ENCODE data around the gene FGFR3.

The FGFR3 gene

DNA sequence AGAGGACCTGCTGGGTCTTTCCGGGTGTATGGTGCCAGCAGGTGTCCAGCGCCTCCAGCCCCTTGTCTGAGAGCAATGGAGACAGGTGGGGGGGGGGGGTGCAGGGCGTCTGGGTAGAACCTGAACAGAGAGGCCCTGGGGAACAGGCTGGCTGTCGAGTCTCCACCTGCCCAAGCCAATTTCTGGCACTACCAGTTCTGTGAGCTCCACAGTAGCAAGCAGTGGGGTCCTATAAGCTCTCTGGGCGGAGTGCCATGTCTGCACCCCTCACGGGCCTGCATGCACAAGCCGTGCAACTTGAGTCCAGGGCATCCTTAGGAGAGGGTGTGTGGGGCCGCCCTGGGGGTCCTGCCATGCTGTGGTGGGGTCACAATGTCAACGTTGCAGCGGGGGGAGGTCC is 10.1 kb upstream of the FGFR3 start:
- TF ChIP-seq, protein P1, sequence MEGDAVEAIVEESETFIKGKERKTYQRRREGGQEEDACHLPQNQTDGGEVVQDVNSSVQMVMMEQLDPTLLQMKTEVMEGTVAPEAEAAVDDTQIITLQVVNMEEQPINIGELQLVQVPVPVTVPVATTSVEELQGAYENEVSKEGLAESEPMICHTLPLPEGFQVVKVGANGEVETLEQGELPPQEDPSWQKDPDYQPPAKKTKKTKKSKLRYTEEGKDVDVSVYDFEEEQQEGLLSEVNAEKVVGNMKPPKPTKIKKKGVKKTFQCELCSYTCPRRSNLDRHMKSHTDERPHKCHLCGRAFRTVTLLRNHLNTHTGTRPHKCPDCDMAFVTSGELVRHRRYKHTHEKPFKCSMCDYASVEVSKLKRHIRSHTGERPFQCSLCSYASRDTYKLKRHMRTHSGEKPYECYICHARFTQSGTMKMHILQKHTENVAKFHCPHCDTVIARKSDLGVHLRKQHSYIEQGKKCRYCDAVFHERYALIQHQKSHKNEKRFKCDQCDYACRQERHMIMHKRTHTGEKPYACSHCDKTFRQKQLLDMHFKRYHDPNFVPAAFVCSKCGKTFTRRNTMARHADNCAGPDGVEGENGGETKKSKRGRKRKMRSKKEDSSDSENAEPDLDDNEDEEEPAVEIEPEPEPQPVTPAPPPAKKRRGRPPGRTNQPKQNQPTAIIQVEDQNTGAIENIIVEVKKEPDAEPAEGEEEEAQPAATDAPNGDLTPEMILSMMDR (IDR thresholded peaks at IDR 0.05; ENCODE audit: control insufficient read depth, extremely low read depth, insufficient read depth): no peak
- no peak overlapping the region for H3K4me3 ChIP-seq (ENCODE audit: low read depth, low read length)
- no peak for DNase-seq (ENCODE audit: low read depth)

DNA sequence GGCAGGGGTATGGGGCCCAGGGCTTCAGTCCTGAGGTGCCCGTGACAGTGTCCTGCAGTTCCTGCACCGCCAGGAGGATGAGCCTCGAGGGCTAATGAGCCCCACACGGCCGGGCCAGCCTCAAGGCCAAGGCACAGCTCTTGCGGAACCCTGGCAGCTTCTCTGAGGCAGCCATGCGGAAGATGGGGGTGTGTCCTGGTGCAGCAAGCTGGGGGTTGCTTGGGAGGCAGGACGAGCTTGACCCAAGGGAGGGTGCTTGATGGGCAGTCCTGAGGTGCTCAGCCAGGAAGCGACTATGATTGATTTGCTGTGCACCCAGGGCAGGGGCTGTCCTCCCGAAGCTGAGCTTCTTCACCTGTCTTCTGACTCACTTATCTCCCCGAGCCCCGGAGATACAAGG is 9.1 kb upstream of the FGFR3 start:
- no peak for DNase-seq (ENCODE audit: low read depth)
- TF ChIP-seq, protein P1 (IDR thresholded peaks at IDR 0.05; ENCODE audit: control insufficient read depth, extremely low read depth, insufficient read depth): no peak
- no peak overlapping the region for H3K4me3 ChIP-seq (ENCODE audit: low read depth, low read length)

DNA sequence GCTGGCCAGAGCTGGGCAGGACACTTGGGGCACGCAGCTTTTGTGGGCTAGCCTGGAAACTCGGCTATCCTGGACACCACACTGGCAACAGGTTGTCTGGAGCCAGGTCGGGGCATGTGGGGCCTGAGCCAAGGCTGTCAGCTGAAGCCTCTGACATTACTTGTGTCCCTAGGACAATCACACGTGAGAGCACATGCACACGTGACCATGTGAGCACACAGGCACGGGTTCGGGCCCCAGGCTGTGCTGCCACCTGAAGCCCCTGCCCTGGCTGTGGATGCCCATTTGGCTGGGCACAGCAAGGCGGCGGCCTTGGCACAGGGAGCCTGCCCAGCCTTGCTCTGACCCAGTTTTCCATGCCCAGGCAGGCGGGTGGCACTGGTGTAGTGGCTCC is 8.7 kb upstream of the FGFR3 start:
- DNase-seq (ENCODE audit: low read depth): no peak
- H3K4me3 ChIP-seq (ENCODE audit: low read depth, low read length): no peak overlapping the region
- TF ChIP-seq, protein P1 (IDR thresholded peaks at IDR 0.05; ENCODE audit: control insufficient read depth, extremely low read depth, insufficient read depth): no peak

DNA sequence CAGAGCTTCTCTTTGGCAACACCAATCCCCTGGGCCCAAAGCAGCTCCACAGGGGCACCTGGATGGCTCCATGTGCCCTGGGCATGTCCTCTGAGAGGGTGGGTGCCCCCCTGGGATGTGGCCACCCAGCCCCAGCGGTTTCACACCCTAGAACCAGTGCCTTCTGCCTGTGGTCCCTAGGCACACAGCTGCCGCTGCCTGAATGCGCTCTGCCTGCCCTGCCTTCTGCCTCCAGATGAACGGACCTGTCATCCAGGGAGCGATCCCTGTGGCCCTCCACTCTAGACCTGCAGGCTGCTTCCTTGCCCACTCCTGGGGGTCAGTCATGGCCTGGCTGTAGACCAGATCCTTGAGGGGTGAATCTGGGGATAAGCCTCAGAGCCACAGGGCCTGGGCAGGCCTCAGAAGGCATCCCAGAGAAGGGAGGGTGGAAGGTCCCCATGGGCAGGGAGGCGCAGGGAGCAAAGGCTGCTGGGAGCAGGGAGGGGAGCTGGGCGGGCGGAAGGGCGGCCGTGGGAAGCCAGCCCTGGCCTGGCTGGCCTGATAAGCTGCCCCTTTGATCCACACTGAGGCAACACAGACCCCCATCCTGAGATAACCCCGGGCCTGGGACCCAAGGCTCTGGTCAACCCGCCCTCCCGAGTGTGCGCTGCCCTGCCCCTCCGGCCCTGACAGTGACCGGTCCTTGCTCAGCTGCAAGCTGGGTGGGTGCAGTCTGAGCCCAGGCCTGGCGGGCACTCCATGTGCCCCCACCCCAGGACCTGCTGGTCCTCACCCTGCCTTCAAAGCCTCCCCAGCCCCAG is 8.1 kb upstream of the FGFR3 start:
- no peak for DNase-seq (ENCODE audit: low read depth)
- no peak overlapping the region for H3K4me3 ChIP-seq (ENCODE audit: low read depth, low read length)
- TF ChIP-seq, protein P1 (IDR thresholded peaks at IDR 0.05; ENCODE audit: control insufficient read depth, extremely low read depth, insufficient read depth): no peak

DNA sequence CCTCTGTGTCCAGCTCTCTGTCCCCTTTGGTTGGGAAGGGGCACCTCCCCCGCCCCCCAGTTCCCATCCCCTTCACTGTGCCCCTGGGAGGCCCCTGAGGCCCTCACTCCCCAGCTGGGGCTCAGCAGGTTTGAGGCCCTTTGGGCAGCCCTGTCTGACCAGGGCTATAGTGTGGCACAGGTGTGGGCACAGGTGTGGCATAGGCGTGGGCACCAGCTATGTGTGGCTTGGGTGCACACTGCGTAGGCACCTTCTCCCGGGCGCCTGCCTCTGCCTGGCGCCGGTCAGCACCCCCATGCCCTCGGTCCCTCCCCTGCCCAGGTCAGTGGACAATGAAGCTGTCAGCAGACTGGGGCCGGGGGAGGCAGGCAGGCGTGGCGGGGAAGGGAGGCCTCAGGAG is 7.5 kb upstream of the FGFR3 start:
- no peak overlapping the region for H3K4me3 ChIP-seq (ENCODE audit: low read depth, low read length)
- TF ChIP-seq, protein P1 (IDR thresholded peaks at IDR 0.05; ENCODE audit: control insufficient read depth, extremely low read depth, insufficient read depth): no peak
- DNase-seq (ENCODE audit: low read depth): no peak

DNA sequence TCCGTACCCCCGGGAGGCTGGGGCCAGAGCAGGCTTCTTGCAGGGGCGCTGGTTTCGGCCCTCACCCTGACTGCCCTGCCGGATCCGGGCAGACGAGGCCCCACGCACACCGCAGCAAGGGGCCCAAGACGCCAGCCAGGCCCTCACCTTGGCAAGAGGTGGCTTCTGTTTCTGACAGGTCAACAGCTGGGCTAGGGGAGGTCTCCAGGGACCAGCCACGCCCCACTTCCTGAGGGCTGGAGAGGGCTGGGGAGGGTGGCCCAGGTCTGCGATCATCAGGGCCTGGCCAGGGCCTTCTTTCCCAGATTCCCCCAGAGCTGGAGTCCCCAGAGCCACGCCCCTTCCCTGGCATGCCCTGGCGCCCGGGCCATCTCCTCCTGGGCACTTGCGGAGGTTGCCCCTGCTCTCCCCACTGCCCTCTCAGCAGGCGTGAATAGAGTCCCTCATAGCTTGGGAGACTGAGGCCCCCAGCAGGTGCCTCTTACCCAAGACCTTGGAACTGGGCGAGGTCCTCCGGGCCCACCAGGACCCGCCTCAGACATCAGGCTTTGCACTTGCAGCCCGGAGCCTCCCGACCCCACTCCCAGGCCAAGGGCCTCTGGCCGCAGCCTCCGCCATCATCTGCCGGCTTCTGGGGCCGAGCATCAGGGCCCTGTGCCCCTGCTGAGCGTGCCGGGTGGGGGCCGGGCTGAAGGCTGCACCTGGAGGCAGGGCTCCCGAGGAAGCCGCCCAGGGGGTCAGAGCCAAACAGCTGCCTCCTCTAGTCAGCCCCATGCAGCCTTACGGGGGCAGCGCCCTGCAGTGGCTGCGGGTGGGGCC is 6.3 kb upstream of the FGFR3 start:
- TF ChIP-seq, protein P1 (IDR thresholded peaks at IDR 0.05; ENCODE audit: control insufficient read depth, extremely low read depth, insufficient read depth): no peak
- H3K4me3 ChIP-seq (ENCODE audit: low read depth, low read length): no peak overlapping the region
- DNase-seq (ENCODE audit: low read depth): no peak

Data from LNCaP clone FGC (cell line).